ENCODE measurements around the gene AP1G1.
"Not testable (repeated sequence)": the region's sequence is repeated elsewhere in the genome, so short reads cannot be mapped to it uniquely, and the experiment has no call there.

AP1G1 gene

GRCh38 chr16:71693164-71693563 is 115.5 kb downstream of the AP1G1 start:
- no peak for DNase-seq

GRCh38 chr16:71689901-71690300 is 118.7 kb downstream of the AP1G1 start:
- no peak for DNase-seq

- DNase-seq = no peak
Measured at GRCh38 chr16:71687861-71688260, 120.8 kb downstream of the AP1G1 start.

GRCh38 chr16:71684280-71684679 is 124.4 kb downstream of the AP1G1 start:
- DNase-seq = not testable (repeated sequence)

GRCh38 chr16:71681360-71681759 is 127.3 kb downstream of the AP1G1 start:
- no peak for DNase-seq
